Panc1 (cell line): ENCODE data around the gene MBTPS1. TPM values are rescaled to one million over a fixed set of nuclear protein-coding genes. Genes with fewer than 3 reads are reported as not detected.

Source experiments
- ATAC-seq: fragments of 200-7000 bp; cut with Tn5 transposase; 2 replicates; pipeline ENCODE4 v1.9.1; 2020; ENCODE audit warnings: mild to moderate bottlenecking, moderate library complexity
- BruUV-seq: library from RNA; stranded (reverse); fragments of 400-500 nt; replicated peaks from 2 replicates; lab custom pipeline; 2021; lab: Mats Ljungman, UMichigan
- CTCF ChIA-PET: fragments of 300-600 bp; sonication (Branson Sonifier 250); formaldehyde crosslinking; loops from one replicate; lab custom pipeline; 2022; ENCODE audit warnings: antibody characterized with exemption; lab: Charles Lee
- POLR2A ChIA-PET: fragments of 300-600 bp; sonication (Branson Sonifier 250); formaldehyde crosslinking; loops from one replicate; lab custom pipeline; 2022; ENCODE audit warnings: antibody characterized with exemption; lab: Charles Lee
- DNase-seq: peaks from one replicate; pipeline ENCODE4 v3.0.0-alpha.2; 2010; ENCODE audit warnings: low read depth, low spot score
- H3K27ac ChIP-seq: 2 replicates; pipeline ENCODE4 v1.5.1; 2011; ENCODE audit warnings: mild to moderate bottlenecking, low read length, inconsistent platforms
- H3K27me3 ChIP-seq: fragments of 200-500 bp; sonication (Bioruptor generic); 2 replicates; pipeline ENCODE4 v1.6.0; 2014; ENCODE audit warnings: low read length, inconsistent platforms; ENCODE audit not compliant: control insufficient read depth, insufficient read depth
- H3K36me3 ChIP-seq: fragments of 200-500 bp; sonication (Bioruptor generic); 2 replicates; pipeline ENCODE4 v1.5.1; 2014; ENCODE audit warnings: inconsistent platforms, mild to moderate bottlenecking, low read length, moderate library complexity; ENCODE audit not compliant: control insufficient read depth, insufficient read depth
- H3K4me1 ChIP-seq: 2 replicates; pipeline ENCODE4 v1.5.1; 2011; ENCODE audit warnings: inconsistent platforms, mild to moderate bottlenecking, low read length, moderate library complexity; ENCODE audit not compliant: control insufficient read depth, insufficient read depth
- H3K4me3 ChIP-seq, 2 experiments: 2 replicates each; pipeline ENCODE4 v1.5.1; 2011 to 2012; ENCODE audit warnings: low read depth in 2 of 2, low read length in 2 of 2, mild to moderate bottlenecking in 2 of 2, inconsistent platforms in 1 of 2, moderate library complexity in 1 of 2
- H3K9me3 ChIP-seq: fragments of 200-500 bp; sonication (Bioruptor generic); 2 replicates; pipeline ENCODE4 v1.5.1; 2014; ENCODE audit warnings: low read depth, mild to moderate bottlenecking, inconsistent platforms, low read length, moderate library complexity; ENCODE audit not compliant: control insufficient read depth, insufficient read depth
- CTCF ChIP-seq: fragments of 450-650 bp; IDR thresholded peaks from 2 replicates; pipeline ENCODE4 v1.5.1; 2017; ENCODE audit warnings: mild to moderate bottlenecking
- POLR2AphosphoS5 ChIP-seq: IDR thresholded peaks from 2 replicates; pipeline ENCODE4 v1.6.1; 2012; ENCODE audit warnings: mild to moderate bottlenecking, low read depth, low read length, moderate library complexity
- SIN3A ChIP-seq: IDR thresholded peaks from 2 replicates; pipeline ENCODE4 v1.6.1; 2012; ENCODE audit warnings: low read depth, mild to moderate bottlenecking, low read length, moderate library complexity, borderline replicate concordance; ENCODE audit not compliant: insufficient read depth
- TCF7L2 ChIP-seq: IDR thresholded peaks from 2 replicates; pipeline ENCODE4 v1.6.1; 2011; ENCODE audit warnings: mild to moderate bottlenecking, low read depth, low read length, inconsistent platforms
- in situ Hi-C: cut with HindIII; loops from 2 replicates; pipeline ENCODE4 v1.10.0; 2016; ENCODE audit warnings: low sequenced_read_pairs, low pct_unique_long_range_greater_than_20kb
- intact Hi-C: fragments of 100-400 bp; cut with micrococcal nuclease; formaldehyde crosslinking; loops from one replicate; pipeline ENCODE4 v1.10.0; 2022; ENCODE audit not compliant: unreplicated experiment
- total RNA-seq: library from RNA; stranded (reverse); gene quantifications from one replicate; pipeline ENCODE4 v1.2.1, GENCODE V29; 2021; ENCODE audit not compliant: unreplicated experiment
- TF ChIP-seq, protein P1 (sequence below), 2 experiments: IDR thresholded peaks; 2 replicates each; pipeline ENCODE4 v1.6.1; 2011 to 2012; ENCODE audit warnings: low read depth in 2 of 2, control low read depth in 1 of 2, low read length in 1 of 2, mild to moderate bottlenecking in 1 of 2, moderate library complexity in 1 of 2; ENCODE audit not compliant: insufficient read depth in 1 of 2

Gene MBTPS1
- total RNA-seq, 1 experiment from 2014 or later = 66.8 TPM

- ATAC-seq (no peak), DNase-seq (no peak)
- ChIA-PET CTCF (interaction anchor here (0.6 kb wide), 1 partner anchor 40 kb away, joined by 6 read pairs; no protein-coding TSS in a partner anchor), POLR2A (no interaction called here)
- intact Hi-C loops (no loop called here), in situ Hi-C loops (no loop called here)
- Histone ChIP-seq H3K4me1 (peaks cover 8% of the 10 kb centered on the region), H3K27ac (no peak overlapping the region), H3K27me3 (no peaks in the 10 kb centered on the region), H3K36me3 (no peaks in the 10 kb centered on the region; the same call in 1 of the 2 replicates), H3K9me3 (no peaks in the 10 kb centered on the region), H3K4me3 (no peak overlapping the region)
- no TSS peak for BruUV-seq
- TF ChIP-seq, protein P1, sequence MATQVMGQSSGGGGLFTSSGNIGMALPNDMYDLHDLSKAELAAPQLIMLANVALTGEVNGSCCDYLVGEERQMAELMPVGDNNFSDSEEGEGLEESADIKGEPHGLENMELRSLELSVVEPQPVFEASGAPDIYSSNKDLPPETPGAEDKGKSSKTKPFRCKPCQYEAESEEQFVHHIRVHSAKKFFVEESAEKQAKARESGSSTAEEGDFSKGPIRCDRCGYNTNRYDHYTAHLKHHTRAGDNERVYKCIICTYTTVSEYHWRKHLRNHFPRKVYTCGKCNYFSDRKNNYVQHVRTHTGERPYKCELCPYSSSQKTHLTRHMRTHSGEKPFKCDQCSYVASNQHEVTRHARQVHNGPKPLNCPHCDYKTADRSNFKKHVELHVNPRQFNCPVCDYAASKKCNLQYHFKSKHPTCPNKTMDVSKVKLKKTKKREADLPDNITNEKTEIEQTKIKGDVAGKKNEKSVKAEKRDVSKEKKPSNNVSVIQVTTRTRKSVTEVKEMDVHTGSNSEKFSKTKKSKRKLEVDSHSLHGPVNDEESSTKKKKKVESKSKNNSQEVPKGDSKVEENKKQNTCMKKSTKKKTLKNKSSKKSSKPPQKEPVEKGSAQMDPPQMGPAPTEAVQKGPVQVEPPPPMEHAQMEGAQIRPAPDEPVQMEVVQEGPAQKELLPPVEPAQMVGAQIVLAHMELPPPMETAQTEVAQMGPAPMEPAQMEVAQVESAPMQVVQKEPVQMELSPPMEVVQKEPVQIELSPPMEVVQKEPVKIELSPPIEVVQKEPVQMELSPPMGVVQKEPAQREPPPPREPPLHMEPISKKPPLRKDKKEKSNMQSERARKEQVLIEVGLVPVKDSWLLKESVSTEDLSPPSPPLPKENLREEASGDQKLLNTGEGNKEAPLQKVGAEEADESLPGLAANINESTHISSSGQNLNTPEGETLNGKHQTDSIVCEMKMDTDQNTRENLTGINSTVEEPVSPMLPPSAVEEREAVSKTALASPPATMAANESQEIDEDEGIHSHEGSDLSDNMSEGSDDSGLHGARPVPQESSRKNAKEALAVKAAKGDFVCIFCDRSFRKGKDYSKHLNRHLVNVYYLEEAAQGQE (IDR thresholded peaks at IDR 0.05; ENCODE audit: insufficient read depth in 1 of 2, low read depth in 2 of 2, low read length in 1 of 2) = no peak
- no peak for TF ChIP-seq POLR2AphosphoS5
- TF ChIP-seq SIN3A = no peak
- TF ChIP-seq CTCF = no peak
- TF ChIP-seq TCF7L2 = no peak
Measured at GRCh38 chr16:84104231-84104630, 12.5 kb downstream of the MBTPS1 start.

DNA sequence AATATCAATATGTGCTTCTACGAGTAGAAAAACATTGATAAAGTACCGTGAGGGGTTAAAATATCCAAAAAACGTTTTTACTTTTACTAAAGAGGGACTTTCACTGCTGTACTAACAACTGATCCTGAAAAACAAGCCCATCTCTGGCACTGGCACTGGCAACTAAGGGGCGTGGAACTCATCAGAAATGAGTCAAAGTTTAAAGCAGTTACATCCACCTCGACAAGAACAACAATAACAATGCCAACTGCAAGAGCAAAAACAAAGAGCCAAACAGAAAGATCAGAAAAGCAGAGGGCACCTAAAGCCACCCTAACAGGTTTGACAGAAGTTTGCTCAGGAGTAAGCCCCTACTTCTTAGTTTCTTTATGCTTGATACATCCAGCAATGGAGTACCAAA lies 13.1 kb downstream of the MBTPS1 start:
- TF ChIP-seq, protein P1 (IDR thresholded peaks at IDR 0.05; ENCODE audit: insufficient read depth in 1 of 2, low read depth in 2 of 2, low read length in 1 of 2) = no peak
- ChIA-PET POLR2A (no interaction called here), CTCF (interaction anchor here (0.6 kb wide), 1 partner anchor 40 kb away, joined by 6 read pairs; no protein-coding TSS in a partner anchor)
- DNase-seq (no peak), ATAC-seq (no peak)
- Histone ChIP-seq H3K4me1 (peaks cover 8% of the 10 kb centered on the region), H3K4me3 (no peak overlapping the region), H3K27ac (no peak overlapping the region), H3K36me3 (no peaks in the 10 kb centered on the region; the same call in 1 of the 2 replicates), H3K9me3 (no peaks in the 10 kb centered on the region), H3K27me3 (no peaks in the 10 kb centered on the region)
- in situ Hi-C loops = no loop called here
- BruUV-seq = no TSS peak
- intact Hi-C loops = no loop called here
